HG03460 (cell line): ENCODE results near the gene RNF17.

Experiments
- ATAC-seq: cut with Tn5 transposase; IDR thresholded peaks from one replicate; pipeline ENCODE4 v1.9.1; 2021; ENCODE audit not compliant: unreplicated experiment

Gene RNF17

DNA sequence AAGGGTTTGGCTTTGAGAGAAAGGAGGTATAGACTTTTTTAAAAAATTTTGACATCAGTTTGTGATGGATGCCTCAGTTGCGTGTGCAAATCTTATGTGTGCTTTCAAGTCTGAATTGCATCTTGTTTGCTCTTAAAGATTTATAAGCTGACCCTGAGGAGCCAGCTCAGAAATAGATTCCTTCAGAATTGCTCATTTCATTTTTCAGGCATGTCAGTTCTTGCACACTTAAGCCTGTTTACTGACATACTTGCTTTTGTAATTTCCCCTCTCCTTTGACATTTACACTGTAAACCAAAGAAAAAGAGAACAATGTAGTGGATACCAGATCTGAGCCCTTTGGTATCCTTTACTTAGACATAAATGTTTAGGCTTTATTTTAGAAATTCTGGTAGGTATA lies 87.6 kb downstream of the RNF17 start:
- no peak for ATAC-seq

DNA sequence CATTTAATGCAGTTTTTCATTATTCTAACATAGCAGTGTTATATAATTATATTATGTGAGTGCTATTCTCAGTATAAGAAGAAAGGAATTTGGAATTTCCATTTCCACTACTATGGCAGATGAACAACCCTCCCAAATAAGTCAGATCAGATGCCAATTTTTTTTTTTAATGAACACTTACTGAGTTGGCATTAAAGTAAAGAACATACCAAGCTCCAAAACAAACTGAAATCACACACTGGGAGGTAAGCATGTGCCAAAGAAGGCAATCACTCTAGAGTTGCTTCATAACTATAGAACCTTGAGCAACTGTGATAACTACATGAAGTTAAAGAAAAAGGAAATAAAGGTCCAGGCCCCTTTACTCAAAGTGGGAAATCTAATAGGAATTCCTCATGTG lies 90.3 kb downstream of the RNF17 start:
- no peak for ATAC-seq

DNA sequence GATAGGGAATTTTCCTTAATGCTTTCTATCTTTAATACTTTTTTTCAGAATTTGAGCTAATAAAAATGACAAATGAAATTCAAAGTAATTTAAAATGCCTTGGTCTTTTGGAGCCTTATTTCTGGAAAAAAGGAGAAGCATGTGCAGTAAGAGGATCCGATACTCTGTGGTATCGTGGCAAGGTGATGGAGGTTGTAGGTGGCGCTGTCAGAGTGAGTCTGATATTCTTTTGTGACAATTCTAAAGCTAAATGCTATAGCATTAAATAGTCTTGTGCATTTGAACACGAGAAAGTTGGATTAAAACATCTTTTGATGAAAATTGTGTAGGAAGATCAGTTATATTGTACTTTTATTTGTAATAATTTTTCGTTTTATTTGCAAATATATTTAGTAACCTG lies 95.0 kb downstream of the RNF17 start:
- ATAC-seq: no peak

DNA sequence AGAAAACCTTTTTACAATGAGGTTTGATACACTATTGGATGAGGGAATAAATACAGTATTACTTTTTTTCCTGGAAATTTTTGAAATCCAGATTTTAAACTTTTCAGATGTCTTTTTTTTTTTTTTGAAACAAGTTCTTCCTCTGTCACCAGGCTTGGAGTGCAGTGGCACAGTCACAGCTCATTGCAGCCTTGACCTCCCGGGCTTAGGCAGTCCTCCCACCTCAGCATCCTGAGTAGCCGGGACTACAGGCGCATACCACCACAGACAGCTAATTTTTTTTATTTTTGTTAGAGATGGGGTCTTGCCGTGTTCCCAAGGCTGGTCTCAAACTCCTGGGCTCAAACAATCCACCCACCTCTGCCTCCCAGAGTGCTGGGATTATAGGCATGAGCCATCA lies 96.8 kb downstream of the RNF17 start:
- no peak for ATAC-seq

DNA sequence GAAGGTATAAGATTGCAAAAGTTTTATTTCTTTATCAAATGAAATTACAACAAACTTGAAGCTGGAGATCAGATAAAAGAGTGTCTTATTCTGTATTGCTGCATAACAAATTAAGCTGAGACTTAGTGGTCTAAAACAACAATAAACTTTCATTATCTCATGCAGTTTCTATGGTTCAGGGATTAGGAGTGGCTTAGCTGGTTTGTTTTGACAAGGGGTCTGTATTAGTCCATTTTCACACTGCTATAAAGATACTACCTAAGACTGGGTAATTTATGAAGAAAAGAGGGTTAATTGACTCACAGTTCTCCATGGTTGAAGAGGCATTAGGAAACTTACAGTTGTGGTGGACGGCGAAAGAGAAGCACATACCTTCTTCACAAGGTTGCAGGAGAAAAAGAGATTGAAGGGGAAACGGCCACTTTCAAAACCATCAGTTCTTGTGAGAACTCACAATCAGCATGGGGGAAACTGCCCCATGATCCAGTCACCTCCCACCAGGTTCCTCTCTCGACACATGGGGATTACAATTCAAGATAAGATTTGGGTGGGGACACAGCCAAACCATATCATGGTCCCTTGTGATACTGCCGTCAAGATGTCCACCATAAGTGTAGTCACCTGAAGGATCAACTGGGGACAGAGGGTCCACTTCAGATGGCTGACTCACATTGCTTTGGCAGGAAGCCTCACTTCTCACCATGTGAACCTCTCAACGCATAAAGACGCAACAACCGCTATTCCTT lies 97.8 kb downstream of the RNF17 start:
- ATAC-seq: no peak

DNA sequence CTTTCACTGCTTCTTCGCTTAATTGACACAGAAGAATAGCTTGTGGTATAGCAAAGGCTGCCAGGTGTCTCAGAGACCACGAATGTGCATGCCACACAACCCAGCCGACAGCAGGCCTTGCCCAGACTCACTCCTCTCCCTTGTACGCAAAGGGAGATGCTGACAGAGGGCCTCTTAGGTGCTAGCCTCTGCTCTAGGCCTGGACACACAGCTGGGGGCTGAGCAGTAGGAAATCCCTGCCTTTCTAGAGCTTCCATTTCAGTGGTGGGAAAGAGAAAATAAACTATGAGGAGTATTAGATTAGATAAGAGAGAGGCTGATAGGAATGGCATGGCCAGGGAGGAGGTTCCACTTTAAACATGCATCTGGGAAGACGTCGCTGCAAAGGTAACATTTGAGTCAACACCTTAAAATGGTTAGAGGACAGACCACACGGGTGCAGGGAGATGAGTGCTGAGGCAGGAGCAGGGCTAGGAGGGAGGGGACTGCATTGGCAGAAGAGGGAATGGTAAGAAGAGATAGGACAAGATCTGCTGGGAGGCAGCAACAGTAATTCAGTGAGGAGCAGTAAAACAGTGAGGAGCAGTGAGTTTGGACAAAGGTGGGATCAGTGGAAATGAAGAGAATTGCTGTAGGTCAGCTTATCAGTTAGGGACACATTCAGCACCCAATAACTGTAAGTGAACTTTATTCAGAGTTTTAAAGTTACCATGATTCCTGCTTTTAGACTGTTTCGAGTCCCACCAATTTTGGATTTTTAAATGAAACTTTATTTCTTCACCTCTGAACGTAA lies 100.0 kb downstream of the RNF17 start:
- ATAC-seq: no peak

DNA sequence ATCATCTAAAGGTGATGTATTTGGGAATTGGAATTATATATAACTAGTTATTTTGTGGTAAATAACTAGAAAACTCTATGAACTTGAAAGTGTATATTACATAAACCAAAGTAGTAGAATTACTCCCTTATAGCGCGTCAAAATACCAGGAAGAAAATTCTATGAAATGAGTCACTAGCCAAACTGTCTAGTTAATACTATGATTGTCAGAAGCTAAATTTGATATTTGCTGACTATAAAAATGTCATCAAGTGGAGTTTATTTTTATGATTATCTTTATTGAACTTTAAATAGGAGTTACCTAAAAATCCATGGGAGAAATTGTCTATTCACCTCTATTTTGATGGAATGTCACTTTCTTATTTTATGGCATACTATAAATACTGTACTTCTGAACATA lies 100.6 kb downstream of the RNF17 start:
- ATAC-seq: no peak

DNA sequence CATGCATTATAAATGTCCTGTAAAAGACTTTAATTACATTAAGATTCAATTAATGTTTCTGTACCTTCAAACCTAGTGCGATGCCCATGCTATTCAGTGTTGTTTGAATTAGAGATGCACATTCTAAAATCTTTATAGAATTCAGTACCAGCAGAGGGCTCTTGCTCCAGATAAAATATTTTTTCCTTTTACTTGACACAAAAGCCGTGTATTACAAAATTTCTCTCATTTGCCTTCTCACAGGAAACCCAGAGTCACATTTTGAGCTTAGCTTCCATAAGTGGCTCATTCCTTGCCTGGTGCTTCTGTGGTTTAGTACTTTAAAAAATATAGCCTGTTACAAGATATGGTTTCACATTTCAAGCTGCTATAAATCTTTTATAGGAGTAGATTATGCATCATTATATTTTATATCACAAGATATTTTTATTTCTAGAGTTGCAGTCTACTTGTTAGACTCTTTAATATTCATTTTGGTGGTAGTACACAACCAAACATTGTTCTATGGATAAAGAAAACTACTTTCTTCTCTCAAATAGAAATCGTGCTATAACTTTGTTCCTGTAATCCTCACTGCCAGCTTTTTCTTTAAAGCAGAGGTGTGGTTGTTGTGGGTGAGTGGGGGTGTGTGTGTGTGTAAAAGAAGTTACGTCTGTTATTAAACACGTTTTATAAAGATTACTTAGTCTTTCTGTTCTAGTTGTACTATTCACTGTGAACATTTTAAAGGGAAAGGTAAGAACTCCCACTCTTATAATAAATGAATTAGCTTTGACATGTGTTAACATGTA lies 101.4 kb downstream of the RNF17 start:
- no peak for ATAC-seq

DNA sequence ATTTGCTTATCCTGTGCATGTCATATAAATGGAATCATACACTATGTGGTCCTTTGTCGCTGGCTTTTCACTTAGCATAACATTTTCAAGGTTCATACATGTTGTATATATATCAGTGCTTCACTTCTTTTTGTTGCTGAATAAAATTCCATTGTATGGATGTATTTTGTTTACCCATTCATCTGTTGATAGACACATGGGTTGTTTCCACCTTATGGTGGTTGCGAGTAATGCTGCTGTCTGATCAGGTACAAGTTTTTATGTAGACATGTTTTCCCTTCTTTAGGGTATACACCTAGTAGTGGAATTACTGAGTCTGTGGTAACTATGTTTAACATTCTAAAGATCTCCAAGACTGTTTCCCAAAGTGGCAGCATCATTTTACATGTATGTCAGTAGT lies 102.5 kb downstream of the RNF17 start:
- no peak for ATAC-seq

DNA sequence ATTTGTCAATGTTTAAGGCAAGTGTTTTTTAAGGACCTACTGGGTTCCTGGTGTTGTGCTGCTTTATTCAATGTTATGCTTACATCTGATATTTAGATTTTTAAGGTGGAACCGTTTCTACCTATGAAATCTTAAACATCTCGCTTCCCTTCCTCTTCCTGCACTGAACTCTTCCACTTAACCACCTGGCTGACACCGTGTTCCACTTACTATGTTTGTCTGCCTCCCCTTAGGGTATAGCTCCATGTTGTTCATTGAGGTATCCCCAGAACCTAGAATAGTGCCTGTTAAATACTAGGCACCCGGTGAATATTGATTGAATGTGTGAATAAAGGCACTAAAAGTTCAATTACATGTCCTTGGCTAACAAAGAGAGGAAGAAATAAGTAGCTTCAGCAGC lies 104.9 kb downstream of the RNF17 start:
- ATAC-seq: no peak

DNA sequence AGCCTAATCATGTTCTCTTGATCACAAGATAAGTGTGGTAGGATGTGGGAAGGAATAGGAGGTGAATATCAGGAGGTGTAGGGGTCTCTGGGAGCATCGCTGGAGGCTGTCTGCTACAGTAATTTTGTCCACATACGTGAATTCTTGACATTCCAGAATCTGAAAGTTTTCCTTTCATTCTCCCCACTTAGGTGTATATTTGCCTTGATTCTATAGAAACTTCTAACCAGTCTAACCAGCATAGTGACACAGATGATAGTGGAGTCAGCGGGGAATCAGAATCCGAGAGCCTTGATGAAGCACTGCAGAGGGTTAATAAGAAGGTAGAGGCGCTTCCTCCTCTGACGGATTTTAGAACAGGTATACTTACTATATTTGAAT lies 106.4 kb downstream of the RNF17 start:
- no peak for ATAC-seq

DNA sequence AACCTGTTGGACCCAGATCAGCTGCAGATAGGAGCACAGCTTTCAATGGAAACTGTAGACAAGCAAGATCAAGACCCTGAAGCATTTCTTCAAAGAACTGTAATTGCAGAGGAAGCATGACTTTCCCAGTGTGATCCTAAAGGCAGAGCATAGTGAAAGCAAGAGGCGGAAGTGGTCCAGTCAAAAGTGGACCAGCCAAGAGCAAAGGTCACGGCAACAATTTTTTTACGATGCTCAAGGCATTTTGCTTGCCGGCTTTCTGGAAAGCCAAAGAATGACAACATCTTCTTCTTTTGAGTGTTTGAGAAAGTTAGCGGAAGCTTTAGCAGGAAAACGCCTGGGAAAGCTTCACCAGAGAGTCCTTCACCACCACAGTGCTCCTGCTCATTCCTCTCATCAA lies 111.6 kb downstream of the RNF17 start:
- no peak for ATAC-seq

DNA sequence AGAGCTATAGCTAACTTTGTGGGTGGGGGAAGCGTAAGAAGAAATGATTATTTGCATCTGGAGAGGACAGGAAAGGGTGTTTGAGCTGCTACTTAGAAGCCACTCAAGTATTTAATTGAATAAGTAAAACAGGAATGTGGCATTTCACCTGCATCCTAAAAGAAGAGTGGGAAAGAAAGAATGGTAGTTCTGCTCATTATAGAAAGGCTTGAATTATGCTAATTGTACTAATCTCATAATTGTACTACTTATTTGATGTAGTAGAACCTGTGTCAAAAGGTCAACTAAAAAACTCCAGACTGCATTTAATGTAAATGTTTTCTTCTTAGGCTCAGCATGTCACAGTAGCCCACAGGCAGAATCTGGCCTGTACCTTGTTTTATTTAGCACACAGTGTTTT lies 113.6 kb downstream of the RNF17 start:
- no peak for ATAC-seq

DNA sequence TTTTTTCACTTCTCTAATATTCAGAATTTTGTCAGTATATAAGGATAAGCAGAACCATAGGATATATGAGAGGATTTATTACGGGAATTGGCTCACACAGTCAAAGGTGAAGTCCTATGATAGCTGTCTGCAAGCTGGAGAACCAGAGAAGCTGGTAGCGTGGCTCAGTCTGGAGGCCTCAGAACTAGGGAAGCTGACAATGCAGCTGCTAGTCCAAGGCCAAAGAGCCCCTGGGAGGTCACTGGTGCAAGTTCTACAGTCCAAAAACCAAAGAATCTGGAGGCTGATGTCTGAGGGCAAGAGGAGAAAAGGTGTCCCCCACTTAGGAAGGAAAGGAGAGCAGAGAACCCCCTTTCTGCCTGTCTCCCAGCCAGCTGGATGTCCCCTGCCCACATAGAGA lies 114.4 kb downstream of the RNF17 start:
- no peak for ATAC-seq

DNA sequence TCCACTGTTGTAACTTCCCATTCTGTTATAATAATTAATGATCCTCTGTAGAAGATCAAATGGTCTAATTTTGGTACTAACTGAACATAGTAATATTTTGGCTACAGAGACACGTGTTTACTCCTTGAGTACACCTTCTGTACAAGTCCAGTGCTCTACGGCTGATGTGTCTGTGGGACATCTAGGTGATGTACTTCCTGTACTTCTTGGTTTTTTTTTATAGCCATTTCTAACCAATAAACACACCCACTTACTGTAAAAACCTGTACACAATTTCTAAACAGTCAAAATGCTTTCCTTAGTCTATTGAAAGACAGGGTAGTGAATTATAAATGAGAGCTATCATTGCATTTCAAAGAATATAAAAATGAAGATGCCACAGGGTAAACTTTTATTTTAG lies 118.7 kb downstream of the RNF17 start:
- no peak for ATAC-seq

DNA sequence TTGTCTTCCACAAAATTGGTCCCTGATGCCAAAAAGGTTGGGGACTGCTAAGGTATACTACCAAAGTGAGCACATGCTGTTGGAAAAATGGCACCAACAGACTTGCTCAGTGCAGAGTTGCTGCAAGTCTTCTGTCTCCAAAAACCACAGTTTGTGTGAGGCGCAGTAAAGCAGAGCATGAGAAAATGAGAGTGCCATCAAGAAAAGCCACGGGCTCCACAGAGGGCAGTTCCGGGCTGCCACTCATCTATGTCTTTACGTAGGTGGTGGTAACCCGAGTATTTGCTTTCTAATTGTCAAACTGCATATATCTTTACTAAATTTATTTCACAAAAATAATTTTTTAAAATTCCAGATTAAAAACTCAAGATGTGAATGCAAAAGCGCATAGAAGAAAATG lies 123.8 kb downstream of the RNF17 start:
- ATAC-seq: no peak

DNA sequence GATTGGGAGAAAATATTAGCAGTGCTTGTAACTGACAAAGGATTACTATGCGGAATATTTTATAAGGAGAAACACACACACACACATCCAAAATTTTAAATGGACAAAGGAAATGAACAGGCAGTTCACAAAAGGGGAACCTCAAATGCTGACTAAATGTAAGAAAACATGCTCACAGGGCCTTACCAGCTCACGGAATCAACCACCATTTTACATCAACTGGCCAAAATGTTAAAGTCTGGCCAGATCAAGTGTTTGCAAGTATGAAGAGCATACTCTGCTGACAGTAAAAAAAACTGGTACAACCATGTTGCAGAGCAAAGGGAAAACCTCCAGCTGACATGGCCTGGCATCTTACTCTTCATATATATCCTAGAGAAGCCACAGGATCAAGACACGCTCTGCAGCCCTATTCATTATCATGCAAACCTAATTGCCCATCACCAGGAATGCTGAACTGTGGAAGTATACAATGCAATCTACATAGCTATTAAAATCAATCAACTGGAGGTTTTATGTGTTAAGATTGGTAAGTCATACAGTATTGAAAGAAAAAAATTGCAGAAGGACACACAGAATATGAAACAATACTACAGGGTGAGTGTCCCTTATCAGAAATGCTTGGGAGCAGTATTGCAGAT lies 124.4 kb downstream of the RNF17 start:
- no peak for ATAC-seq

DNA sequence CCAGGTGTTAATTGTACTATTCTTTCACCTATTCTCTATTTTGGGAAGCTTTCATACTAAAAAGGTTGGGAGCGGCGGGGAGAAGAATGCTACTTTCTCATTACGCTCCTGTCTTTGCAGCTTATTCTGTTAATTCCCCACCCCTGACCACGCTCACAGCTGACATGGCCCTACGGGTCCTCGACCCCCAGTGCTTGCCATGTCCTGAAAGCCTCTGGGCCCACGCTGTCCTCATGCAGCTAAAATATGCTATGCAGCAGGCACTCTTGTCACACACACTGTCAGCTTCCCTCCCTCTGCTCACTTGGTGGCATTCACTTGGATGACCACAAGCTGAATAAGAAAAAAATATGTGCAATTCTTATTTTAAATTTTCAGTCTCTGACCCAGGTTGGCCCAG lies 126.3 kb downstream of the RNF17 start:
- ATAC-seq: no peak

DNA sequence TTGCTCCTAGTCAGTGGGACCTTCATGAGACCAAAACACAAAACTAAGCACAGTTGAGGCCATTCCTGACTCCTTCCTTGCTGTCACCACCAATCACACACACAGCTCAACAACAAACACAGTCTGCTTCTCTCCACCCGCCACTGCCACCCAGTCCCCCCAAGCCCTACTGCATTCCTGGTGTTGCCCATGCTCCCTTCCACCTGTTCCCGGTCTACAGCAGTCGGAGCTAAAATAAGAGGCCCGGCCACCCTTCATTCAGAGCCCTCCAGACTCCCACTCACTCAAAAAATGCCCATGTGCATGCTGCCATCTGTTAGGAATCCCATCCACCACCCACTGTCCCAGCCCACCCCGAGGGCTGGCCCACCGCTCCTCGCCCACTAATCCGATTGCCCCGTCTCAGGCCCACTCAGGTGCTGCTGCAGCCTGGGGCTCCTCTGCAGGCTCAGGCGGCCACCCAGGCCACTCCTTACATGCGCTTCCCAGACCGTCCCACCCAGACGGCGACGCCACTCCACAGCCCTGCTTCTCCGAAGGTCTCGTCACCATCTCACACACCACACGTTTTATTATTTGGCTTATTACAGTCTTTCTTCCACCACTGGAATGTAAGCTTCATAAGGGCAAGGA lies 127.6 kb downstream of the RNF17 start:
- ATAC-seq: no peak

DNA sequence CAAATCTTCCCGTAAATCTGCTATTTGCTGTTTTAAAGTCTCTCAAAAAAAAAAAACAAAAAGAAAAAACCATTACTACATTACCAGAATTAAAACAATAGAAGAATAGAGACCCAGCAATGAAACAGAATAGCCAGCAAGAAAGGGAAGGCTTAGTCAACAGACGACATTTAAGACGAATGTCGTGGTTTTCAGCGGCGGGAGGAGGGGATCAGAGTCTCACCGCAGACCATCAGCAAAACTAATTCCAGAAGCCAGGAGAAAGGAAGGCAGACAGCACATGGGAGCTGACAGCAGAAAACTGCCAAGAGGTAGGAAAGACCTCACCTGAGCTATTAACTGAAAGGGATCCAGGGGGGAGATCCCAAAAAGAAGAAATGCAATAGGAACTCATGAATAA lies 128.9 kb downstream of the RNF17 start:
- ATAC-seq: no peak

DNA sequence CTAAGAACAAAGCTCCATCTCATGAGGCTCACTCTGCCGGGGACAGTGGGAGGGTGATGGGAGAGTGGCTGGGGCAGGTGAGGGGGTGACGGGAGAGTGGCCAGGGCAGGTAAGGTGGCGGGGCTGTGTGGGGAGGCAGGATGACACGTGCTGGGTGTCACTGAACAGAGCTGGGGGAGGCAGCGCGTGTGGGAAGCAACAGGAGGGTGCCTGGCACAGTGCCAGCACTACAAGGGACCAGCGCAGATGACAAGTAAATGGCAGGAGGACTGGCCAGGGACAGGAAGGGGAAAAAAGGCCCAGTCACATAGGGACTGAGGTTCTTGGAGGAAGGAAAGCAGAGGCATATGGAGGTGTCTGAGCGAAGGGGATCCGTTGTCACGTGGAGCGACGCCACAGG lies 129.9 kb downstream of the RNF17 start:
- ATAC-seq: no peak
